Activated CD4-positive, alpha-beta T cell treated with anti-CD3 and anti-CD28 coated beads for 36 hours (primary cell): ENCODE measurements around the gene RNF152. TPM values are rescaled to one million over a fixed set of nuclear protein-coding genes. Genes with fewer than 3 reads are reported as not detected.
"Not testable (repeated sequence)": the region's sequence is repeated elsewhere in the genome, so short reads cannot be mapped to it uniquely, and the experiment has no call there.

Source experiments
- ATAC-seq: fragments of 200-7000 bp; cut with Tn5 transposase; one replicate; pipeline ENCODE4 v1.10.0; 2021; ENCODE audit warnings: mild to moderate bottlenecking, moderate library complexity
- CTCF ChIA-PET: fragments of 350-600 bp; sonication (Branson Sonifier 250); formaldehyde crosslinking; loops from one replicate; lab custom pipeline; 2021; ENCODE audit warnings: antibody characterized with exemption; lab: Charles Lee
- POLR2A ChIA-PET: fragments of 350-600 bp; sonication (Branson Sonifier 250); formaldehyde crosslinking; loops from one replicate; lab custom pipeline; 2021; ENCODE audit warnings: antibody characterized with exemption, inconsistent platforms; lab: Charles Lee
- DNase-seq: peaks from one replicate; pipeline ENCODE4 v3.0.0-alpha.2; 2020
- H3K27ac Mint-ChIP-seq: one replicate; pipeline ENCODE4 v1.8.0; 2021; ENCODE audit warnings: mixed read lengths
- H3K27me3 Mint-ChIP-seq: one replicate; pipeline ENCODE4 v1.8.0; 2021; ENCODE audit warnings: mixed read lengths
- H3K36me3 Mint-ChIP-seq: one replicate; pipeline ENCODE4 v1.8.0; 2021; ENCODE audit warnings: low read depth, mixed read lengths
- H3K4me1 Mint-ChIP-seq: one replicate; pipeline ENCODE4 v1.8.0; 2021; ENCODE audit warnings: mixed read lengths
- H3K4me3 Mint-ChIP-seq: one replicate; pipeline ENCODE4 v1.8.0; 2021; ENCODE audit warnings: mild to moderate bottlenecking, moderate library complexity, mixed read lengths
- H3K9me3 Mint-ChIP-seq: one replicate; pipeline ENCODE4 v1.8.0; 2021; ENCODE audit warnings: low read depth, mixed read lengths
- intact Hi-C, 2 experiments: fragments of 100-400 bp; cut with DNase I in 1 of 2; cut with micrococcal nuclease in 1 of 2; formaldehyde crosslinking; loops; one replicate each; pipeline versions ENCODE4 v1.14.2 to v1.15.1; 2022 to 2024; cut with DNase I, micrococcal nuclease
- total RNA-seq, 2 experiments: library from RNA; stranded (reverse); gene quantifications; one replicate each; pipeline ENCODE4 v1.2.3, GENCODE V29; 2021

RNF152 gene
- total RNA-seq, 2 experiments from 2014 or later, result 0.05 to 0.28 TPM

DNA sequence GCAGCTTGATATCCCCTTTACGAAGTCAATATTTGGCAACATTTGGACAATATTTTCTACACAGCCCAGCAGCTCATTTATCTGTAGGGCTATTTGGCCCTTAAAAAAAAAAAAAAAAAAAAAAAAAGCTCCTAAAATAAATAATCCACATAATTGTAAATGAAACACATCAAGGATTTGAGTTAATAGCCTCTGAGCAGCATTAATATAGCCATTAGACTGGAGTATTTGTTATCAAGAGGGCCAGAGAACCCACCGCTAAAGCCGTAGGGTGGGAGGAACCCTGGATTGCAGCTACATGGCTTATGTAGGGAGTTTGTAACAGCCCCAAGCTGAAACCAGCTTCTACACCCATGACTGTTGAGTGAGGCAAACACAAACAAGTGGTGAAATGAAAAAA lies 84.5 kb downstream of the RNF152 start:
- H3K9me3 Mint-ChIP-seq, result no peaks in the 10 kb centered on the region
- no peaks in the 10 kb centered on the region for H3K4me1 Mint-ChIP-seq
- ATAC-seq (no peak), DNase-seq (no peak)
- H3K36me3 Mint-ChIP-seq, result no peaks in the 10 kb centered on the region
- ChIA-PET CTCF (no interaction called here), POLR2A (no interaction called here)
- intact Hi-C loops, result no loop called here
- no peak overlapping the region for H3K4me3 Mint-ChIP-seq
- no peak overlapping the region for H3K27ac Mint-ChIP-seq
- peaks cover 2% of the 10 kb centered on the region for H3K27me3 Mint-ChIP-seq

DNA sequence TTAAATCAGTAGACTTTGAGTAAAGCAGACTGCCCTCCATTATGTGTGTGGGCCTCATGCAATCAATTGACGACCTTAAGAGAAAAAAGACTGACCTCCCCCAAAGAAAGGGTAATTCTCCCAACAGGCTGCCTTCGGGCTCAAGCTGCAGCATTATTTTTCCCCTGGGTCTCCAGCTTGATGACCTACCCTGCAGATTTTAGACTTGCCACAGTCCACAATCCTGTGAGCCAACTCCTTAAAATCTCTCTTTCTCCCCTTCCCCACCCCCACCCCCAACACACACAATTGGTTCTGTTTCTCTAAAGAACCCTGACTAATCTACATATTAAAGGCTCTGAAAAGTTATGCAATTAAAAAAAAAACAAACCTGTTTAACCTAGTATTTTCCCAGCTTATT lies 89.4 kb downstream of the RNF152 start:
- Mint-ChIP-seq H3K4me3 (no peak overlapping the region), H3K9me3 (no peaks in the 10 kb centered on the region), H3K4me1 (no peaks in the 10 kb centered on the region), H3K27ac (no peak overlapping the region), H3K36me3 (no peaks in the 10 kb centered on the region), H3K27me3 (peaks cover 5% of the 10 kb centered on the region)
- intact Hi-C loops, result no loop called here
- CTCF ChIA-PET, result interaction anchor here (1.5 kb wide), 1 partner anchor 11 kb away, joined by 3 read pairs; no protein-coding TSS in a partner anchor
- ATAC-seq (no peak), DNase-seq (no peak)
- POLR2A ChIA-PET, result no interaction called here

DNA sequence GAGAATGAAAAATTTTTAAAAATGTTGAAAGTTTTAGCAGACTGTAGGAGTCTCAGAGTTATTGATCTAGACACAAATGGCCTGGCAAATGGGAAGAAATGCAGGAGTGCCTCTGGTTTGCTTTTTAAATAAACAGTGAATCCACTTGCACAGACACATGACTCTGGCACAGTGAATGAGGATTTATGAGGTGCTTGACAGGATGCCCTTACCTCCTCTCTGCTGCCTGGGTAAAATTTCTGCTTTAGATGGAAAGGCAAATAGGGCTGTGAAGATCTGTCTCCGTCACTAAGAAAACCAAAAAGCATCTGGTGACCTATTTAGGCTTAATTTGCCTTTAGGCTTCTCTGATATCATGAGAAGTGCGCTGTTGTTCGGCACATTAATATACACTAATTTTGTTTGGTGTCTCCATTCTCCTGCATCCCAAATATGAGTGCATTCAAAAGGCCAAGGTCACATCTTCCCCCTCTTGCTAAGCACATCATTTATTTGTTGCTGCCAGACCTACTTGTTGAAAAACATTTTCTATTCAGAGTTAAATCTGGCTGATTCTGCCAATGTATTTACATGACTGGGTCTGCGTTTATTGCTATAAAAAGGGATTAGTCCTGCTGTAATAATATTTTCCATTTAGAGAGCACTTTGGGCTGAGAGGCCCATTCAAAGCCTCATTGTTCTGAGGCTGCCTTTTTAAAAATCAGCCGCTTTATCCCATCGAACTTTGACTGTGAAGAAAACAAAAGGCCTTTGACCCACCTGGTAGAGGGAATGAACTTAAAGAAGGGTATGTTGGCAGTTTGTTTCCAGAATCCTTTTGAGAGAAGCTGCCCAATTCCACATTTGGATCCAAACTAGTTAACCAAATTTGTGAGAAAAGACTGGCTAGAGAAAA lies 94.9 kb downstream of the RNF152 start:
- ATAC-seq (no peak), DNase-seq (no peak)
- POLR2A ChIA-PET, result no interaction called here
- intact Hi-C loops, result no loop called here
- no peaks in the 10 kb centered on the region for H3K9me3 Mint-ChIP-seq
- no peak overlapping the region for H3K27ac Mint-ChIP-seq
- no peaks in the 10 kb centered on the region for H3K4me1 Mint-ChIP-seq
- no peak overlapping the region for H3K4me3 Mint-ChIP-seq
- peaks cover 5% of the 10 kb centered on the region for H3K27me3 Mint-ChIP-seq
- CTCF ChIA-PET, result no interaction called here
- H3K36me3 Mint-ChIP-seq, result no peaks in the 10 kb centered on the region

DNA sequence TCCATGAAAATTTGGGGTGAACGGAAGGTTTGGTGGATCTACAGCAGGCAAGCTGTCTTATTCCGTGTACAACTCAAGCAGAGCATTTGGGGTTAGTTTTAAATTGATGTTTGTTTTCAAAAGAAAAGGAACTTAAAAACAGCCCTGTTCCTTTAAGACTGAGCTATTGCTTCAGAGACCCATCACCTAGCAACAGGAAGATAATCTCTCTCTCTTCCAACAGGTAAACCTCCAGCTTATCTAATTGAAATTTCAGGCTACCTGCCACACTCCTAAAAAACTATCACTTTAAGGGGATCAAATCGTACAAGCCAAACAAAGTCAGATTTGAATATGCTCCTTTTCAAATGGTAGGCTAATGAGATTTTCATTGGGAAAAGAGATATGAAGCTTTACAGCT lies 101.8 kb downstream of the RNF152 start:
- H3K27me3 Mint-ChIP-seq, result peaks cover 13% of the 10 kb centered on the region
- H3K4me1 Mint-ChIP-seq, result no peaks in the 10 kb centered on the region
- H3K27ac Mint-ChIP-seq, result no peak overlapping the region
- no peak overlapping the region for H3K4me3 Mint-ChIP-seq
- CTCF ChIA-PET, result no interaction called here
- intact Hi-C loops, result no loop called here
- POLR2A ChIA-PET, result no interaction called here
- DNase-seq (no peak), ATAC-seq (no peak)
- H3K9me3 Mint-ChIP-seq, result peaks cover 4% of the 10 kb centered on the region
- H3K36me3 Mint-ChIP-seq, result no peaks in the 10 kb centered on the region

DNA sequence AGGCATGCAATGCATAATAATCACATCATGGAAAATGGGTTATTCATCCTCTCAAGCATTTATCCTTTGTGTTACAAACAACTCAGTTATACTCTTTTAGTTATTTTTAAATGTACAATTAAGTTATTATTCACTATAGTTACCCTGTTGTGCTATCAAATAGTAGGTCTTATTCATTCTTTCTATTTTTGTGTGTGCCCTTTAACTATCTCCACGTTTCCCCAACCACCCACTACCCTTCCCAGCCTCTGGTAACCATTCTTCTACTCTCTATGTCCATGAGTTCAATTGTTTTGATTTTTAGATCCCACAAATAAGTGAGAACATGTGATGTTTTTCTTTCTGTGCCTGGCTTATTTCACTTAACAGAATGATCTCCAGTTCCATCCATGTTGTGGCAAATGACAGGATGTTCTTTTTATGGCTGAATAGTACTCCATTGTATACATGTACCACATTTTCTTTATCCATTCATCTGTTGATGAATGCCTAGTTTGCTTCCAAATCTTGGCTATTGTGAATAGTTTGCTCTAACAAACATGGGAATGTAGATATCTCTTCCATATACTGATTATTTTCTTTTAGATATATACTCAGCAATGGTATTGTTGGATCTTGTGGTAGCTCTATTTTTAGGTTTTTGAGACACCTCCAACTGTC lies 105.7 kb downstream of the RNF152 start:
- DNase-seq, H3K36me3 Mint-ChIP-seq, POLR2A ChIA-PET, ATAC-seq, H3K4me1 Mint-ChIP-seq, H3K27ac Mint-ChIP-seq, intact Hi-C loops, H3K9me3 Mint-ChIP-seq, CTCF ChIA-PET, H3K4me3 Mint-ChIP-seq: not testable (repeated sequence)
- H3K27me3 Mint-ChIP-seq, result peaks cover 11% of the 10 kb centered on the region

DNA sequence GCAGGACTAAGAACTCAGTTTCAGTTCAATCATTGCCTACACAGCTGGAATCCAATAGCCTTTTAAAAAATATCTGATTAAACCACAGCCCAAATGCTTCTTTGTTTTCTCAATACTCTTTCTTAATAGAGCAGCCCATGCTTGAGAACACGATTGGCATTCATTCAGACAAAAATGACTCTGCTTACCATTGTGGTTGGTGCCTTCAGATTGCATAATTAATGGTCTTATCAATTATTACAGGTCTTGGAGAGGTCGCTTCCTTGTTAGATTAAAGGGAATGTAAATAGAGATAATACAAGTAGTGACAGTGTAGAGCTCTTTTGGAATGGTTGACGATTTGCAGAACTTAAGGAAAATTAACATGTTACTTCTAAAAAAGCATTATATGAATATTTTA lies 107.2 kb downstream of the RNF152 start:
- no peaks in the 10 kb centered on the region for H3K4me1 Mint-ChIP-seq
- no peak for ATAC-seq
- ChIA-PET POLR2A (no interaction called here), CTCF (no interaction called here)
- intact Hi-C loops, result no loop called here
- H3K4me3 Mint-ChIP-seq, result no peak overlapping the region
- H3K27ac Mint-ChIP-seq, result no peak overlapping the region
- H3K27me3 Mint-ChIP-seq, result peaks cover 11% of the 10 kb centered on the region
- peaks cover 4% of the 10 kb centered on the region for H3K9me3 Mint-ChIP-seq
- no peaks in the 10 kb centered on the region for H3K36me3 Mint-ChIP-seq
- DNase-seq, result no peak

DNA sequence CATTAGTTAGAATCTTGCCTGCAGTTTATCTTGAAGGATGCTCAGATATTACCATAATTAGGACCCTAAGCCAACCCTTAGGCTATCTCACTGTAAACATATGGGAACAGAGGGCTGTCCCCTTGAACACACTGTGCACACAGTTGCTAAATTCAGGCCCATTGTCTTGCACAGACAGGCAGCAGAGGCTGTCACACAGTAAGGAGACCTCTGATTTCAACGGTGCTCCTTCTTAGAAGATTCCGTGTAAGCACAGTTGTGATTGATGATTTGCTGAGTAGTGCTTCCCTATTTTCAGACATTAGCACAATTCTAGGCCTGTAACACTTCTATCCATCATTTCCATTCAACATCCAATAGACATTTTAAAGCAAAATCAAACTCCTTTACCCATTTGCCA lies 108.0 kb downstream of the RNF152 start:
- ChIA-PET CTCF (no interaction called here), POLR2A (no interaction called here)
- ATAC-seq (no peak), DNase-seq (no peak)
- Mint-ChIP-seq H3K27me3 (peaks cover 9% of the 10 kb centered on the region), H3K27ac (no peak overlapping the region), H3K4me3 (no peak overlapping the region), H3K4me1 (no peaks in the 10 kb centered on the region), H3K36me3 (no peaks in the 10 kb centered on the region), H3K9me3 (peaks cover 4% of the 10 kb centered on the region)
- intact Hi-C loops, result no loop called here

DNA sequence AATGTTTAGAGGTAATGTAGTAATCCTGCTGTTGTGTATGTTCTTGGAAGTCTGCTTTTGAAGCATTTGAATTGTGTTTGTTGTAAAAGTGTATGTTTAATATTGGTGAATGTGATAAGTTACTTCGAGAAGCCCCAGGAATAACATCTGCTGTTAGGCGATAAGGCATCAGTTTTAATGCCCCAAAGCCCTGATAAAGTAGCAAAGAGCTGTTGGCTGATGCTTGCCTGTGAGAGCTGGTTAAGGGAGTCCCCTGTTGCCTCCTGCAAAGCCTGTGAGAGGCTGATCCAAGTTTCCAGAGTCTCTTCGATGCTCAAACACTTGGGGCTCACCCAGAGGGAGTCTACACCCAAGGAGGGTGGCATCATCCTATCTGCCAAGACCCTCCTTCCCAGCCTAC lies 110.3 kb downstream of the RNF152 start:
- no peaks in the 10 kb centered on the region for H3K4me1 Mint-ChIP-seq
- intact Hi-C loops, result no loop called here
- CTCF ChIA-PET, result interaction anchor here (0.7 kb wide), 1 partner anchor 82 kb away, joined by 3 read pairs; no protein-coding TSS in a partner anchor
- no peaks in the 10 kb centered on the region for H3K36me3 Mint-ChIP-seq
- peaks cover 7% of the 10 kb centered on the region for H3K27me3 Mint-ChIP-seq
- peaks cover 2% of the 10 kb centered on the region for H3K9me3 Mint-ChIP-seq
- H3K27ac Mint-ChIP-seq, result no peak overlapping the region
- DNase-seq, result no peak
- POLR2A ChIA-PET, result no interaction called here
- H3K4me3 Mint-ChIP-seq, result no peak overlapping the region
- no peak for ATAC-seq

DNA sequence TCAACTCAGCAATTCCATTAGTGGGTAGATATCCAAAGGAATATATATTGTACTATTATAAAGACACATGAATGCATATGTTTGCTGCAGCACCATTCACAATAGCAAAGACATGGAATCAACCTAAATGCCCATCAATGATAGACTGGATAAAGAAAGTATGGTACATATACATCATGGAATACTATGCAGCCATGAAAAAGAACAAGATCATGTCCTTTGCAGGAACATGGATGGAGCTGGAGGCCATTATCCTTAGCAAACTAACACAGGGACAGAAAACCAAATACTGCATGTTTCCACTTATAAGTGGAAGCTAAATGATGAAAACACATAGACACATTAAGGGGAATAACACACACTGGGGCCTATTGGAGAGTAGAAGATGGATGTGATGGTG lies 116.6 kb downstream of the RNF152 start:
- intact Hi-C loops, CTCF ChIA-PET, H3K27ac Mint-ChIP-seq, H3K9me3 Mint-ChIP-seq, H3K4me3 Mint-ChIP-seq, ATAC-seq, H3K27me3 Mint-ChIP-seq, H3K36me3 Mint-ChIP-seq, H3K4me1 Mint-ChIP-seq, POLR2A ChIA-PET, DNase-seq: not testable (repeated sequence)

DNA sequence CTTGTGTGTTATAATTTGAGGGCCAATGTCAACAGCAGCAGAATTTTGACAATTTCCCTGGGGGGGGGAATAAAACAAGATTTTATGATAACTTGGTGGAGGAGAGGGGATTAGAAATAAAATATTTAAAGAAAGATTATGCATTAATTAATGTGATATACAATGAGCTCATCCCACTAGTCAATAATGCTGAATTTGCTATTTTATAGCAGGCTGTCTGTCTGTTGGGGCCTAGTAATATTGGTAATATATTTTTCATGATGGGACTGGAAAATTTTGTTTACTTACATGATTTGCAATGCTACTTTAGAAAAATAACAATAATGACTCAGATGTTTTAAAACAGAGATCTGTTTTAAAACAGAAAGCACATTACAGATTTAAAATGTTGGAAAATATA lies 118.0 kb downstream of the RNF152 start:
- H3K36me3 Mint-ChIP-seq, result no peaks in the 10 kb centered on the region
- no peak for DNase-seq
- ChIA-PET CTCF (no interaction called here), POLR2A (no interaction called here)
- peaks cover 8% of the 10 kb centered on the region for H3K9me3 Mint-ChIP-seq
- H3K4me1 Mint-ChIP-seq, result no peaks in the 10 kb centered on the region
- intact Hi-C loops, result no loop called here
- H3K4me3 Mint-ChIP-seq, result no peak overlapping the region
- peaks cover 6% of the 10 kb centered on the region for H3K27me3 Mint-ChIP-seq
- no peak for ATAC-seq
- no peak overlapping the region for H3K27ac Mint-ChIP-seq

DNA sequence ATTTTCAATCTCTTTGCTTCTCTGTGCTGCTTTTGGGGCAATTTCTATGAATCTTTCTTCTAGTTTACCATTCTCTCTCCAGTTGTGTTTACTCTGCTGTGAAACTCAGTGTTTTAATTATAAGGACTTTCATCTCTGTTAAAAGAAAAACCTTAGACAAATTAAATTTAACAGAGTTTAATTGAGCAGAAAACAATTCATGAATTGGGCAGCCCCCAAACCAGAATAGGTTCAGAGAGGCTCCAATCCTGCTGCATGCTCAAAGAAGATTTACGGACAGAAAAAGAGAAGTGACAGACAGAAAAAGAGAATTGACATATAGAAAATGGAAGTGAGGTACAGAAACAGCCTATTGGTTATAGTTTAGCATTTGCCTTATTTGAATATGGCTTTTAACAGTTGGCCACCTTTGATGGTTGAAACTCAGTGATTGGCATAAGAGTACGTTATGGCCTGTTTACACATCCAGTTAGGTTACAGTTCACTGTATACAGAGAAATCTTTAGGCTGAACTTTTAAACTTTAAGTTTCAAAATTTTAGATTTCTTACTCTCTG lies 120.4 kb downstream of the RNF152 start:
- H3K4me1 Mint-ChIP-seq, result no peaks in the 10 kb centered on the region
- ChIA-PET POLR2A (no interaction called here), CTCF (interaction anchor here (0.6 to 1.8 kb wide), 2 partner anchors 10 to 1724 kb away, joined by 3 to 8 read pairs; no protein-coding TSS in a partner anchor)
- intact Hi-C loops, result no loop called here
- H3K9me3 Mint-ChIP-seq, result peaks cover 8% of the 10 kb centered on the region
- peaks cover 2% of the 10 kb centered on the region for H3K27me3 Mint-ChIP-seq
- no peaks in the 10 kb centered on the region for H3K36me3 Mint-ChIP-seq
- DNase-seq, result no peak
- no peak for ATAC-seq
- H3K27ac Mint-ChIP-seq, result no peak overlapping the region
- H3K4me3 Mint-ChIP-seq, result no peak overlapping the region
